ENCODE measurements around the gene IGFBP4.

Gene IGFBP4

GRCh38 chr17:40471846-40472732, 28.8 kb downstream of the IGFBP4 start:
- DNase-seq (ENCODE audit: low read depth) = no peak

- no peak for DNase-seq (ENCODE audit: low read depth)
These were observed 29.6 kb downstream of the IGFBP4 start for GRCh38 chr17:40472733-40473452.

- no peak for DNase-seq (ENCODE audit: low read depth)
These were observed 30.5 kb downstream of the IGFBP4 start for GRCh38 chr17:40473573-40474365.

GRCh38 chr17:40474419-40475002, 31.3 kb downstream of the IGFBP4 start:
- no peak for DNase-seq (ENCODE audit: low read depth)

- no peak for DNase-seq (ENCODE audit: low read depth)
These were observed 32.1 kb downstream of the IGFBP4 start for GRCh38 chr17:40475234-40475908.

- no peak for DNase-seq (ENCODE audit: low read depth)
These were observed 34.5 kb downstream of the IGFBP4 start for GRCh38 chr17:40477796-40478195.

GRCh38 chr17:40478486-40478885, 35.2 kb downstream of the IGFBP4 start:
- no peak for DNase-seq (ENCODE audit: low read depth)

- no peak for DNase-seq (ENCODE audit: low read depth)
These were observed 36.7 kb downstream of the IGFBP4 start for GRCh38 chr17:40479754-40480480.

- no peak for DNase-seq (ENCODE audit: low read depth)
These were observed 37.3 kb downstream of the IGFBP4 start for GRCh38 chr17:40480501-40481003.

GRCh38 chr17:40481106-40481505, 37.9 kb downstream of the IGFBP4 start:
- DNase-seq (ENCODE audit: low read depth) = no peak

- no peak for DNase-seq (ENCODE audit: low read depth)
These were observed 39.5 kb downstream of the IGFBP4 start for GRCh38 chr17:40482722-40483121.

GRCh38 chr17:40483679-40484078, 40.4 kb downstream of the IGFBP4 start:
- no peak for DNase-seq (ENCODE audit: low read depth)

- no peak for DNase-seq (ENCODE audit: low read depth)
These were observed 41.2 kb downstream of the IGFBP4 start for GRCh38 chr17:40484285-40484972.

GRCh38 chr17:40484973-40485530, 41.8 kb downstream of the IGFBP4 start:
- DNase-seq (ENCODE audit: low read depth) = no peak

- DNase-seq (ENCODE audit: low read depth) = peak; percentile 80
These were observed 42.7 kb downstream of the IGFBP4 start for GRCh38 chr17:40485851-40486521.

- DNase-seq (ENCODE audit: low read depth) = peak; percentile 58
These were observed 43.5 kb downstream of the IGFBP4 start for GRCh38 chr17:40486522-40487370.

- DNase-seq (ENCODE audit: low read depth) = no peak
These were observed 44.2 kb downstream of the IGFBP4 start for GRCh38 chr17:40487371-40488020.
